Keratinocyte (primary cell): ENCODE results near the gene CNTNAP5.

Experiments
- CTCF ChIP-seq, 3 experiments: IDR thresholded peaks in 1 of 3; conservative IDR thresholded peaks in 1 of 3; optimal IDR thresholded peaks in 1 of 3; 2 replicates in 2 of 3; 3 replicates in 1 of 3; pipeline versions ENCODE3 to v1.5.1; 2011; ENCODE audit warnings: low read length in 3 of 3, mild to moderate bottlenecking in 3 of 3, moderate library complexity in 2 of 3, control low read depth in 1 of 3, inconsistent platforms in 1 of 3; ENCODE audit not compliant: insufficient read depth in 2 of 3; ENCODE audit errors: extremely low read depth in 1 of 3
- EZH2 ChIP-seq: IDR thresholded peaks from one replicate; pipeline ENCODE4 v1.6.1; 2012; ENCODE audit warnings: inconsistent platforms, mild to moderate bottlenecking, low read length, moderate library complexity

GRCh38 chr2:124540805-124541204 is 515.7 kb downstream of the CNTNAP5 start:
- TF ChIP-seq CTCF (optimal IDR thresholded peaks at IDR 0.05 in 1 of 3, IDR thresholded peaks at IDR 0.05 in 1 of 3, conservative IDR thresholded peaks at IDR 0.05 in 1 of 3; ENCODE audit: extremely low read depth in 1 of 3, insufficient read depth in 2 of 3, low read length in 3 of 3) (no peak), EZH2 (no peak)
